GM11168 (cell line): Measurements from ENCODE around the gene FOXD4L6.
"Not testable (repeated sequence)": the region's sequence is repeated elsewhere in the genome, so short reads cannot be mapped to it uniquely, and the experiment has no call there.

Source experiments
- in situ Hi-C: fragments of 300-500 bp; cut with MboI; formaldehyde crosslinking; loops from one replicate; pipeline ENCODE4 v1.12.0; 2022; ENCODE audit warnings: low sequenced_read_pairs; ENCODE audit not compliant: unreplicated experiment

Gene FOXD4L6

DNA sequence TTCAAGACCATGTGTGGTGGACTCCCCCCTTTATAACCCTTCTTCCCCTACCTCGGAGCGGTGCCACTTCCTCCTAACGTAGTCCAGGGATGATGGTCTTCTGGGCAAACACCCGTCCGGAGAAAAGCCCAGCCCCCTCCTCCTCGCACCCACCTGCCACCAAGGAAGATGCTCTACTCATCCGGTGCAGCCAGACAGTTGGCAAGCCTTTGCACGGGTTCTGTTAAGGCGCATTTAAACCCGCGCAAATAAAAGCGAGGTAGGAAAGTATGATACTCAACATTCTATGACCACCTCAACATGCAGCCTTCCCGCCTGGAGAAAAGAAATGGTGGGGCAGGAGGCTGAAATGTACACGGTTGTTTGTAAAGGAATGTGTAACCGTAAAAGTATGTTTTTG, at the start of gene FOXD4L6:
TSS of gene FOXD4L6 (minus strand) at position 101 of the 400 bp plus-strand sequence. CDS start 298 bp downstream, outside the sequence.
- in situ Hi-C loops, result not testable (repeated sequence)

DNA sequence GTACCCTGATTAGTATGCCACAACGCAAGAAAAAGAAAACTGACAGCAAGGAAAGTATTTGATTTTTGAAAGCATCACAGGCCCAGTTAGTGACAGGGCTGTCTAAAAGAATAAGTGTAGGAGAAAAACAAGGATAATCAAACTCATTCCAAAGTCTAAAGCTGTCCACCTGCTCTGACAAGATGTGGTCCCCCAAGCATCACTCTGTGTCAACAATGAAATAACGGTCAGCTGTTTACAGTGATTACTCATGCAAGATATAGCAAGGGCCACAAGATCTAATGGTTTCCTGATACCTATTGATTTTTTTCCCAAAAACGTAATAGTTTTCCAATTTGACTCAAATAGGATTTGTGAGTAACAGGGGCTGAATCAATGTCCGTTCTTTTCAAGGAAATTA, 46.5 kb upstream of the FOXD4L6 start:
- in situ Hi-C loops, result not testable (repeated sequence)

DNA sequence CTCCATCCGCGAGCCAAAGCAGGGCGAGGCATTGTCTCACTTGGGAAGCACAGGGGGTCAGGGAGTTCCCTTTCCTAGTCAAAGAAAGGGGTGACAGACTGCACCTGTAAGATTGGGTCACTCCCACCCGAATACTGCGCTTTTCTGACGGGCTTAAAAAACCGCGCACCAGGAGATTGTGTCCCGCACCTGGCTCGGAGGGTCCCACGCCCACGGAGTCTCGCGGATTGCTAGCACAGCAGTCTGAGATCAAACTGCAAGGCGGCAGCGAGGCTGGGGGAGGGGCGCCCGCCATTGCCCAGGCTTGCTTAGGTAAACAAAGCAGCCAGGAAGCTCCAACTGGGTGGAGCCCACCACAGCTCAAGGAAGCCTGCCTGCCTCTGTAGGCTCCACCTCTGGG, 21.6 kb upstream of the FOXD4L6 start:
- in situ Hi-C loops, result not testable (repeated sequence)

DNA sequence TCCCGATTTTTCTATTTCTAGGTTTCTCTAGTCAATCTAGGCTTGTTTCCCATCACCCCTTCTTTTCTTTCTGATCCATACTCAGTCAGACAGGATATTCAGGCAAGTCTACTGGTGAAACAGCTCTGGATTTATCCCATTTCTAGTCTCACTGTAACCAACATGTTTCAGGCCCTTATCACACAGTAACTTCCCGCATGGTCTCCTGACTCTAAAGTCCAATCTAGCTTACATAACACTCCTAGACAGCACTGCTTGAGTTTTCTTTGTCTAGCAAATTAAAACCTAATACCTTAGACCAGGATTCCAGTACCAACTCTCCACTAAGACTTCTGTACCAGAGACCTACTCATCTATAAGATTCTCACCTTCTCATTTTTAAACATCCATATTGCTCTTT, 13.4 kb upstream of the FOXD4L6 start:
- in situ Hi-C loops, result not testable (repeated sequence)

DNA sequence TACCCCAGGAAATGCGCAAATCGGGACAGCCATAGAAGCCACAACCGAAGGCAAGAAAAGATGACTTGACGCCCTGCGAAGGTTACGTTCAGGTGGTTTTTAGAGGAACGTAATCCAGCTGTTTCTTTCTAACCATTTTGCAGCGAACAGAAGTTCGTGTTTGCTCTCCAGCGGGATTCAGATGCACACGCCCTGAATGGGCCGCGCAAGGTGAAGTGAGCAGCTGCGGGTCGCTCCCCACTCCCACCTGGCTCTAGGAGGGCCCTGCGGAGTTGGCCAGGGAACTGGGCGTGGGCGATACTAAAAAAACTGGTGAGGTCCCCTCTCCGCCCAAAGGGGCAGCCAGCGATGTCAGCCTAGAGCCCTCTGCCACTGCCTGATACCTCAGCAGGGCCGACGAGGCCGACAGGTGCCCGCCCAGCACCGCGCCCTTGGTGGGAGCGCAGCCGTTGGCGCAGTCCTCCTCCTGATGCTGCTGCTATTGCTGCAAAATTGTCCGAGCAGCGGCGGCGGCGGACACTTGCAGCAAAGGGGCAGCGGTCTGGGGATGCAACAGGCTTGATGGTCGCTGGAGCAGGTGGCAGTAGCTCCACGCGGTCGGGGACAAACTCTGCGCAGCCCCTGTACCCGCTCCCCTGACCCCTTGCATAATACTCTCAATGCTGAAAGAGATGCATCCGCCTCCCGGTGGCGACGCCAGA, 1.6 kb downstream of the FOXD4L6 start:
- in situ Hi-C loops, result not testable (repeated sequence)

DNA sequence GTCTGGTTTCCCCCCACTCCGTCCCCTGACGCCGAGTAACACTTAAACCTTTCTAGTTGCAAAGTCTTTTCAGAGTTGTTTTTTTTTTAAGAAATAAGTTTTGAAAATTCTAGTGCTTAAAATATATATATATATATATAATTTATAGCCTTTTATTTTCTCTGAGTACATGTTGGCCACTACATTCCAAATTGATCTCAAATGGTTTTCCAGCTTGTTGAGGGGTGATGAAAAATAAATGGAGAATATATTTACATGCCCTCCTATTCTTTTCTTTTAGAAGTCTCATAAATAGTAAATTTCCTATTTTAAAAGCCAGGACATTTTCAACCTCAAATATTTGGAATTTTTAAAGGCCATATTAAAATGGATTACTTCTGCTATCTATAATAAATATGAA, 2.5 kb downstream of the FOXD4L6 start:
- in situ Hi-C loops, result not testable (repeated sequence)

DNA sequence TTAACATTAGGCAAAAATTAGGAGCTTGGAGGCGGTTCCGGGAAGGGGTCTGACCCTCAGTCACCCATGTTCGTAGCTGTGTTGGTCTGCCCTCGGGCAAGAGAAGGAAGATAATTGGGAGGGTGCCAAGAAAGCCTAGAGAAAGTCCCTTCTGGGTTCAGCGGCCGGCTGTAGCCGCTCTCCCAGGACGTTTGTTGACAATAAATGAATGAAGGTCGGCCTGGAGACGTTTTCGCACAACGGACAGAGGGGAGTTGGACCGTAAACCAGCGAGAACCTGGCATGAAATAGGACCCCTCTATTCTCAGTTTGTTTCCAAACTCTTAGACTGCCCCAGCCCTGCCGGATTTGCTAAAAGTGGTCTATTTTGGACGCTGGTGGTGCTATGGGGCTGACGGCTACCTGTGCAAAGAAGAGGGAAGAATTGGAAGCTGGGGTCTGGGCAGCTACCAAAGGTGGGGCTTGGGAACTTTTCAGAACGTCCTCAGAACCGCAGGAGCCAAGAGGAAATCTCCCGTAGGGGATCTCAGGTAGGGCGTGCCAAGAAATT, 3.3 kb downstream of the FOXD4L6 start:
- in situ Hi-C loops, result not testable (repeated sequence)

DNA sequence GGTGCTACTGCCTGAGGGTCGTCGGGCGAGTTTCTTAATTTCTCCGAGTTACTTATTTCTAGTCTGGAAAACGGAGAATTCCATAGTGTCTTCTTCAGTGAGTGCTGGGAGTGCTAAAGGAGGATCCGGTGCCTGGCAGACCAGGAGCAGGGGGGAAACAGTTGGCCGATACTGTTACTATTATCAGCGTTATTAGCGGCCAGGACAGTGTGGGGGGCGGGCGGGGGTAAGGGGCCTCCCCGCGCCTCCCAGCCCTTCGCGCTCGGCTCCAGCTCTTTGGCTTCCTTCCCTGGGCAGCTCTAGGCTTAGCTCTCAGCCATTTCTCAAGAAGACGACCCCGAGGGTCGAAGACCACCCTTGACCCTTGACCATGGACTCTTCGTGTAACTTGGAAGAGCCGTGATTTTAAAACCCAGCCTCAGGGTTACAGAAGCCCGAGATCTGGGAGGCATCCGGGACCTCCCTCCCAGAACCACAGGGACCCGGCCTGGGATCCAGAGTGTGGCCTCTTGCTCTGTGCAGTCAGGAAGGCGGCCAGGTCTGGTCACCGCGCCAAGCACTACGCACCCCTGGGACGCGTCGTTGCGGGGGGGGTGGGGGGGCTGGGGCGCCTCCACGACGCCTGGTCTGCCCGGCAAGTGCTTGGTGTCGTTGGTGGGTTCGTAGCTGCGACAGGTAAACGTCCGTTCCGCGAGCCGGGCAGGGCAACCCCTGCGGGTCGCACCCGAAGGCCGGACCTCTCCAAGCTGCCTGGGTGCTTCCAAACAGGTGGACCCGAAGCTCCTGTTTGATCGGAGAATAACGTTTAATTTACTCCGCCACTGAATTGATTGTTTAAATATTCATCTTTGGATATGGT, 4.0 kb downstream of the FOXD4L6 start:
- in situ Hi-C loops, result not testable (repeated sequence)

DNA sequence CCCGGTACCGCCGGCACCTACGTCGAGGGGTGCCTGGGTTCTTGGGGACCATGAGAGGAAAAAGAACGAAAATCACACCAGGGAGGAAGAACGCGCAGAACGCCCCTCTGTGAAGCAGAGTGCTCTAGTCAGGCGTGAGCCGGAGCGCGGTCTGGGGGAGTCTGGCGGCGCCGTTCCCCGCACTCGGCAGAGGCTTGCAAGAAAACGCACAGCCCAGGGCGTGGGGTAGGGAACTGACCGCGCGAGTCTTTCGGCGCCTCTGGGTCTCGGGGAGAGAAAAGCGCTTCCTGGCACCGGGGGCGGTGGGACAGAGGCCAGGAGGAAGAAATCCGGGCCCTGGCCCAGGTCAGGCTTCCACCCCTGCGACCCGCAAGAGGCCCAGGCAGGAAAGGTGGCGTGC, 4.7 kb downstream of the FOXD4L6 start:
- in situ Hi-C loops, result not testable (repeated sequence)

DNA sequence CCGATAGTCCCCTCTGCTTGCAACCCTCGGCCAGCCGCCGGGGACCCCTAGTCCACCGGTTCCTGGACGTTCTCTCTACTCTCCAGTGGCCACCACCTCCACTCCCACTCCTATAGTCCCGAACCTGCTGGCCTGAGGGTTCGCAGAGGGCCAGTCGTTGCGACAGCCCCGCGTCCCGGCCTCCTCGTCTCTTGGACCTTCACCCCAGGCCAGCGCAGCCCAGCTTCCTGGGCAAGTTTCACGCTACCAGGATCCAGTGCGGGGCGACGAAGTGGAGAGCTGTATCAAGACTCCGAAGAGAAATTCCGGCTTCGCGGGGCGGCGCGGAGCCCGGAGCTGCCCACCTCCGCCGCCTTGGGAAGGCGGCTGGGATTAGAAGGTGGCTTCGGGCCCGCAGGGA, 5.1 kb downstream of the FOXD4L6 start:
- in situ Hi-C loops, result not testable (repeated sequence)

DNA sequence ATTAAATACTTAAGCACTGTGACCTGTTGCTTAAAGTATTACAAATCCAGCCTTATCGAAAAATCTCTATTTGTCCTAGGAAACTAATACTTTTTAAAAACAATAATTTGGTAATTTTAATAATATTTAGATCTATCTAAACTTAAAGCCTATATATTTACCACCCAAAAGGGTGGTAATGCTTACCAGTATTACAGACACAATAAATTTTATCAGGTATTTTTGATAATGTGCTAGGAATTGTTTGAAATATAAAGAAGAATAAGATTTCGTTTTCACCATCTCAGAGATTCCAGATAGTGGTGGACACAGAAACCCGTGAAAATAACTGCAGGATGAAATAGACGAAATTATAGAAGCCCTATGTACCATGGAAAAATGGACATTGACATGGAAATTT, 7.8 kb downstream of the FOXD4L6 start:
- in situ Hi-C loops, result not testable (repeated sequence)

DNA sequence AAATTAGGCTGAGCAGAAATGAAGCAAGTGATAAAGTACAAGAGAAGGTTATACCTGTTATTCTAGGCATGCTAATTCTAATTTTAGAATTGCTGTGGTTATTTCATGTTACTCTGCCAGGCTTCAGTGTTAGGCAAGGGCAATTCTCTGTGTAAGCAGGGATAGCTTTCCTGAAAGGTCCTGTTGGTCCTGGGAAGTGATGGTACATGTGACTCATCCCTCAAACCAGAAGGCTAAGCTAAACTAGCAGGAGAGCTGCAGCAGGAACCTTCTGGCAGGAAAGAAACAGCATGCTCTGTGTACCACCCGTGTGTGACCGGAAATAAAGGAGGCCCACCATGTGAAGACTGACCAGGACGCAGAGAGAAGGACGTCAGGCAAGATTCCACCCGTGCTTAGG, 8.8 kb downstream of the FOXD4L6 start:
- in situ Hi-C loops, result not testable (repeated sequence)

DNA sequence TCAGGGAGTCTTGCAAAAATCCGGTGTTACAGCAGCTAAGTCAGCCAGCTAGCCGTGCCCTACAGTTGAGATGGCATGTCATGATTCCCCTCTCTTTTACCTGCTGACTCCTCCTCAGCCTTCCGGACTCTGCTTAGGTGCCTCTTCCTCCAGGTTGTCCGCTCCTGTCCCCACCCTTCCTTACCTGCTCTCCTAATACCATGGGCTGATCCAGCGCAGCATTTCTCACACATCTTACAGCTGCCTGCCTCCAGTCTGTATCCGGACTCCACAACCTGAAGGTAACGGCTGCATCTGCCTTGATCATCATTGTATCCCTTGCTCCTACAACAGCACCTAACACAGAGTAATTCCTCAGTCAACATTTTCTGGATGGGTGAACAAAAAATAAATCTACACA, 9.2 kb downstream of the FOXD4L6 start:
- in situ Hi-C loops, result not testable (repeated sequence)

DNA sequence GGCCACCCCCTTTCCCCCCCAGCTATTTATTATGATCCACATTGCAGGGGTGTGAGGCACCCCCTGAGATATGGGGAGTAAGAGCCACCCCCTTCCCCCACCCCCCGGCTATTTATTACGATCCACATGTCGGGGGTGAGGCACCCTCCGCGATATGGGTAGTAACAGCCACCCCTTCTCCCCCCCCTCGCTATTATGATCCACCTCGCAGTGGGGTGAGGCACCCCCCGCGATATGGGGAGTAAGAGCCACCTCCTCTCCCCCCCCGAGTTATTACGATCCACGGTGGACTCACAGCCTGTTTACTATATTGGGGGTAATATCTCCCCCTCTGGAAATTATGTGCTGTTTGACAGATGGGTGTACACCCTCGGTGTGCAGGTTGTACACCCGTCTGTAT, 15.1 kb downstream of the FOXD4L6 start:
- in situ Hi-C loops, result not testable (repeated sequence)

DNA sequence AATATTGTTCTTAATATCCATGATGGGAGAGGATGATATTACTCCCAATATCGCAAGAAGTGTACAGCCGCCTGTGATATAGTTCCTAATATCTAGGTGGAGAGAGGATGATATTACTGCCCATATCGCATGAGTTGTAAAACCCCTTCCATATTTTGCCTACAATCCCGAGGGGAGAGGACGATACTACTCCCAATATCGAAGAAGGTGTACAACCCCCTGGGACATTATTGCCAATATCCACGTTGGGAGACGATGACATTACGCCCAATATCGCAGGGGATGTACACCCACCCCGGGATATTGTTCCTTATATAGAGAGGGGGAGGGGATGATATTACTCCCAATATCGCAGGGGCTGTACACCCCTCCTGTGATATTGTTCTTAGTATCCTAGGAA, 17.1 kb downstream of the FOXD4L6 start:
- in situ Hi-C loops, result not testable (repeated sequence)

DNA sequence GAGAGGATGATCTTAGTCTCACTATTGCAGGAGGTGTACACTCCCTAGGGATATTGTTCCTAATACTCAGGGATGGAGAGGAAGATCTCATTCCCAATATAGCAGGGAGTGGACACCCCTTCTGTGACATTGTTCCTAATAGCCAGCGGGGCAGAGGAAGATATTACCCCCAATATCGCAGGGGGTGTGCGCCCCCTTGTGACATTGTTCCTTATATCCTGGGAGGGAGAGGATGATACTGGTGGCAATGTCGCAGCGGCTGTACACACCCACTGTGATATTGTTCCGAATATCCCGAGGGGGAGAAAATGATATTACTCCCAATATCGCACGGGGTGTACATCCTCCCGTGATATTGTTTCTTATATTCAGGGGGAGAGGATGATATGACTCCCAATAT, 17.6 kb downstream of the FOXD4L6 start:
- in situ Hi-C loops, result not testable (repeated sequence)

DNA sequence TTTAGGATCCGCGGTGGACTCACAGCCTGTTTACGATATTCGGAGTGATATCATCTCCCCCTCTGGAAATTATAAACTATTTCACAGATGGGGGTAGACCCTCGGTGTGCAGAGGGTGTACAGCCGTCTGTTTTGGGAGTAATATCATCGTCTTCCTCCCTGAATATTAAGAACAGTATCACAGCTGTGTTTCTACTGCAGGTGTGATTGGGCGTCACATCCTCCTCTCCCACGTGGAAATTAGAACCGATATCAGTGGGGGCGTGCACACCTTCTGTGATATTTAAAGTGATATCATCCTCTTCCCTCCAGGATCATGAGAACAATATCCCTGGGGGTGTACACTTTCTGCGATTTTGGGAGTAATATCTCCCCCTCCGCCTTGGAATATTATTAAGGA, 19.2 kb downstream of the FOXD4L6 start:
- in situ Hi-C loops, result not testable (repeated sequence)

DNA sequence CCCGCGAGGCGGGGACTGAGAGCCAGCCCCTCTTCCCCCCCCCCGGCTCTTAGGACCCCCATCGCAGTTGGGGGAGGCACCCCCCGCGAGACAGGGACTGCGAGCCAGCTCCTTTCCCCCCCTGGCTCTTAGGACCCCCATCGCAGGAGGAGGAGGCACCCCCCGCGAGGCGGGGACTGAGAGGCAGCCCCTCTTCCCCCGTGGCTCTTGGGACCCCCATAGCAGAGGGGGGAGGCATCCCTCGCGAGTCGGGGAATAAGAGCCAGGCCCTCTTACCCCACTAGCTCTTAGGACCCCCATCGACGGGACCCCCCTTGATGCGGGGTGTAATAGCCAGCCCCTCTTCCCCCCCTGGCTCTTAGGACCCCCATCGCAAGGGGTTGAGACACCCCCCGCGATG, 19.7 kb downstream of the FOXD4L6 start:
- in situ Hi-C loops, result not testable (repeated sequence)

DNA sequence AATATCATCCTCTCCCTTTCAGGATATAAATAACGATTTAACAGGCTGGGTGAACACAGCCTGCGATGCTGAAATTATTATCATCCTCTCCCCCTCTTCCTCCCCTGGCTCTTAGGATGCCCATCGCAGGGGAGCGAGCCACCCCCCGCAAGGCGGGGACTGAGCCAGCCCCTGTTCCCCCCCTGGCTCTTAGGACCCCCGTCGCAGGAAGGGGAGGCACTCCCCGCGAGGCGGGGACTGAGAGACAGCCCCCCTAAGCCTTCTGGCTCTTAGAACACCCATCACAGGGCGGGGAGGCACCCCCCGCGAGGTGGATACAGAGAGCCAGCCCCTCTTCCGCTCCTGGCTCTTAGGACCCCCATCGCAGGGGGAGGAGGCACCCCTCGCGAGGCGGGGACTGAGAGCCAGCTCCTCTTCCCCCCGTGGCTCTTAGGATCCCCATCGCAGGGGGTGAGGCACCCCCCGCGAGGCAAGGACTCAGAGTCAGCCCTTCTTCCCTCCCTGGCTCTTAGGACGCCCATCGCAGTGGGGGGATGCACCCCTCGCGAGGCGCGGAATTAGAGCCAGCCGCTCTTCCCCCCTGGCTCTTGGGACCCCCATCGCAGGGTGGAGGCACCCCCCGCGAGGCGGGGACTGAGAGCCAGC, 21.9 kb downstream of the FOXD4L6 start:
- in situ Hi-C loops, result not testable (repeated sequence)

DNA sequence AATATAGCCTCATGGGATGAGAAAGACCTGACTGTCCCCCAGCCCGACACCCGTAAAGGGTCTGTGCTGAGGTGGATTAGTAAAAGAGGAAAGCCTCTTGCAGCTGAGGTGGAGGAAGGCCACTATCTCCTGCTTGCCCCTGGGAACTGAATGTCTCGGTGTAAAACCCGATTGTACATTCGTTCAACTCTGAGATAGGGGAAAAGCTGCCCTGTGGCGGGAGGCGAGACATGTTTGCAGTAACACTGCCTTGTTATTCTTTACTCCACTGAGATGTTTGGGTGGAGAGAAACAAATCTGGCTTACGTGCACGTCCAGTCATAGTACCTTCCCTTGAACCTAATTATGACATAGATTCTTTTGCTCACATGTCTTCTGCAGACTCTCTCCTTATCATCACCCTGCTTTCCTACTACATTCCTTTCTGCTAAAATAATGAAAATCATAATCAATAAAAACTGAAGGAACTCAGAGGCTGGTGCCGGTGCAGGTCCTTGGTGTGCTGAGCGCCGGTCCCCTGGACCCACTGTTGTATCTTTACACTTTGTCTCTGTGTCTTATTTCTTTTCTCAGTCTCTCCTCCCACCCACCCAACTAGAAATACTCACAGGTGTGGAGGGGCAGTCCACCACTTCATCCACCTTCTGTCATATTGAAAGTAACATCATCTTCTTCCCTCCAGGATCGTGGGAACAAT, 22.8 kb downstream of the FOXD4L6 start:
- in situ Hi-C loops, result not testable (repeated sequence)
